Mesenteric fat pad (tissue), 1 donor: ENCODE results near the gene EMD. TPM values are rescaled to one million over a fixed set of nuclear protein-coding genes. Genes with fewer than 3 reads are reported as not detected.
A peak's percentile ranks its signal among the peaks of the same experiment; 100 is the strongest.
"Not testable (repeated sequence)": the region's sequence is repeated elsewhere in the genome, so short reads cannot be mapped to it uniquely, and the experiment has no call there.

Source experiments
- DNase-seq: peaks from one replicate; pipeline ENCODE4 v3.0.0-alpha.2; 2020; ENCODE audit warnings: low spot score
- total RNA-seq: library from RNA; stranded (reverse); fragmentation: NEBNext Ultra II Directional; extraction: Animal tissue kit (Norgen Biotek cat#: 25700); gene quantifications from one replicate; pipeline ENCODE4 v1.2.1, GENCODE V29; 2021
- donor health status: DM: yes; HTN: yes; CAD: no.

EMD gene
- total RNA-seq, 1 donor from 2014 or later: 57.4 TPM

GRCh38 chrX:154389812-154390747, 11.0 kb downstream of the EMD start:
- not testable (repeated sequence) for DNase-seq

- DNase-seq: not testable (repeated sequence)
These were observed 17.3 kb downstream of the EMD start for GRCh38 chrX:154396363-154396762.

- DNase-seq: no peak
These were observed 18.1 kb downstream of the EMD start for GRCh38 chrX:154396973-154397887.

- DNase-seq: peak; percentile 97
These were observed 19.0 kb downstream of the EMD start, which contains the start of gene RPL10 for GRCh38 chrX:154397888-154398667. TSS of gene RPL10 (plus strand) at chrX:154398377. CDS start at chrX:154398520, 143 bp downstream.

GRCh38 chrX:154398668-154399526, 19.8 kb downstream of the EMD start:
- DNase-seq: peak; percentile 94

- no peak for DNase-seq
These were observed 20.7 kb downstream of the EMD start for GRCh38 chrX:154399527-154400368.

GRCh38 chrX:154400369-154400817, 21.3 kb downstream of the EMD start:
- not testable (repeated sequence) for DNase-seq

- DNase-seq: no peak
These were observed 22.1 kb downstream of the EMD start for GRCh38 chrX:154401045-154401799.

- no peak for DNase-seq
These were observed 23.0 kb downstream of the EMD start for GRCh38 chrX:154401918-154402621.

- DNase-seq: no peak
These were observed 23.6 kb downstream of the EMD start for GRCh38 chrX:154402622-154403127.

GRCh38 chrX:154403192-154403591, 24.1 kb downstream of the EMD start:
- no peak for DNase-seq

- no peak for DNase-seq
These were observed 24.8 kb downstream of the EMD start for GRCh38 chrX:154403858-154404257.

GRCh38 chrX:154404625-154405192, 25.6 kb downstream of the EMD start:
- DNase-seq: no peak

GRCh38 chrX:154408659-154409221, 29.6 kb downstream of the EMD start:
- no peak for DNase-seq

- peak; percentile 94 for DNase-seq
These were observed 30.3 kb downstream of the EMD start, which contains the start of gene DNASE1L1 for GRCh38 chrX:154409222-154409871. TSS of gene DNASE1L1 (minus strand) at chrX:154409254. CDS start at chrX:154405568, 3,686 bp downstream.

- DNase-seq: no peak
These were observed 32.9 kb downstream of the EMD start for GRCh38 chrX:154411981-154412340.
